CD14-positive monocyte (primary cell): Measurements from ENCODE around the gene NINL. TPM values are rescaled to one million over a fixed set of nuclear protein-coding genes. Genes with fewer than 3 reads are reported as not detected.
"Not testable (repeated sequence)": the region's sequence is repeated elsewhere in the genome, so short reads cannot be mapped to it uniquely, and the experiment has no call there.

Source experiments
- DNase-seq, 3 donors: peaks; one replicate each; pipeline ENCODE4 v3.0.0-alpha.2; 2011 to 2022
- H2AFZ ChIP-seq: 2 replicates; pipeline ENCODE4 v1.6.0; 2012; ENCODE audit warnings: mild to moderate bottlenecking, low read depth, low read length, inconsistent platforms; ENCODE audit not compliant: insufficient read depth, poor library complexity, severe bottlenecking
- H3K27ac ChIP-seq, 2 donors: 1 replicate in 1 of 2; 2 replicates in 1 of 2; pipeline ENCODE4 v1.5.1; 2012 to 2013; ENCODE audit warnings: low read length in 2 of 2, control low read depth in 1 of 2, inconsistent platforms in 1 of 2, low read depth in 1 of 2, mild to moderate bottlenecking in 1 of 2
- H3K27me3 ChIP-seq, 2 donors: one replicate each; pipeline versions ENCODE4 v1.6.0 to v1.6.1; 2011 to 2013; ENCODE audit warnings: low read length in 2 of 2; ENCODE audit not compliant: control insufficient read depth in 2 of 2, insufficient read depth in 2 of 2
- H3K36me3 ChIP-seq, 2 donors: replicated peaks in 1 of 2; 1 replicate in 1 of 2; 2 replicates in 1 of 2; pipeline versions ENCODE4 v1.5.1 to v1.6.1; 2012 to 2013; ENCODE audit warnings: low read length in 2 of 2, control low read depth in 1 of 2, inconsistent platforms in 1 of 2, mild to moderate bottlenecking in 1 of 2; ENCODE audit not compliant: insufficient read depth in 2 of 2, control insufficient read depth in 1 of 2
- H3K4me1 ChIP-seq, 2 donors: 1 replicate in 1 of 2; 2 replicates in 1 of 2; pipeline versions ENCODE4 v1.5.1 to v1.6.1; 2012 to 2013; ENCODE audit warnings: low read length in 2 of 2, control low read depth in 1 of 2, inconsistent platforms in 1 of 2, mild to moderate bottlenecking in 1 of 2, moderate library complexity in 1 of 2; ENCODE audit not compliant: insufficient read depth in 2 of 2, control insufficient read depth in 1 of 2
- H3K4me2 ChIP-seq: replicated peaks from 2 replicates; pipeline ENCODE3; 2012; ENCODE audit warnings: low read length, moderate library complexity, mild to moderate bottlenecking; ENCODE audit not compliant: poor library complexity, severe bottlenecking; ENCODE audit errors: extremely low read depth
- H3K4me3 ChIP-seq, 3 experiments: fragments of 200-600 bp in 1 of 3; sonication (generic) in 1 of 3; replicated peaks in 1 of 3; 1 replicate in 2 of 3; 2 replicates in 1 of 3; pipeline ENCODE4 v1.5.1; 2011 to 2013; ENCODE audit warnings: low read length in 3 of 3, mild to moderate bottlenecking in 3 of 3, control low read depth in 2 of 3, low read depth in 2 of 3, inconsistent platforms in 1 of 3, moderate library complexity in 1 of 3
- H3K79me2 ChIP-seq: 2 replicates; pipeline ENCODE4 v1.6.0; 2012; ENCODE audit warnings: mild to moderate bottlenecking, control low read depth, inconsistent platforms, low read length, moderate library complexity; ENCODE audit not compliant: insufficient read depth
- H3K9ac ChIP-seq: 2 replicates; pipeline ENCODE4 v1.6.0; 2017; ENCODE audit warnings: low read length, mild to moderate bottlenecking; ENCODE audit not compliant: insufficient read depth, poor library complexity, severe bottlenecking
- H3K9me3 ChIP-seq, 2 donors: replicated peaks in 1 of 2; 1 replicate in 1 of 2; 2 replicates in 1 of 2; pipeline versions ENCODE4 v1.5.1 to v1.6.1; 2012 to 2013; ENCODE audit warnings: low read length in 2 of 2, control low read depth in 1 of 2; ENCODE audit not compliant: control insufficient read depth in 1 of 2, insufficient read depth in 1 of 2
- H4K20me1 ChIP-seq: 2 replicates; pipeline ENCODE4 v1.6.0; 2012; ENCODE audit warnings: mild to moderate bottlenecking, low read length, control low read depth, moderate library complexity; ENCODE audit not compliant: insufficient read depth
- H3K27ac Mint-ChIP-seq, 7 donors: one replicate each; pipeline ENCODE4 v1.8.0; 2020; ENCODE audit warnings: mild to moderate bottlenecking in 7 of 7, mixed read lengths in 7 of 7, moderate library complexity in 6 of 7, inconsistent platforms in 2 of 7
- H3K27me3 Mint-ChIP-seq, 3 donors: one replicate each; pipeline ENCODE4 v1.8.0; 2021 to 2022; ENCODE audit warnings: low read depth in 3 of 3, mild to moderate bottlenecking in 3 of 3, mixed read lengths in 3 of 3, moderate library complexity in 3 of 3, inconsistent platforms in 1 of 3
- H3K36me3 Mint-ChIP-seq, 2 donors: one replicate each; pipeline ENCODE4 v1.8.0; 2020; ENCODE audit warnings: mixed read lengths in 2 of 2, inconsistent platforms in 1 of 2, mild to moderate bottlenecking in 1 of 2
- H3K4me1 Mint-ChIP-seq: one replicate; pipeline ENCODE4 v1.8.0; 2020; ENCODE audit warnings: mild to moderate bottlenecking, mixed read lengths
- H3K4me3 Mint-ChIP-seq, 2 donors: one replicate each; pipeline ENCODE4 v1.8.0; 2020; ENCODE audit warnings: mild to moderate bottlenecking in 2 of 2, mixed read lengths in 2 of 2, moderate library complexity in 1 of 2
- H3K9me3 Mint-ChIP-seq, 7 donors: one replicate each; pipeline ENCODE4 v1.8.0; 2020 to 2022; ENCODE audit warnings: mixed read lengths in 7 of 7, mild to moderate bottlenecking in 6 of 7, moderate library complexity in 6 of 7, inconsistent platforms in 2 of 7
- WGBS: methylation state at CpG from one replicate; pipeline ENCODE4 v1.1.5; 2013; ENCODE audit warnings: missing lambda C conversion rate; ENCODE audit not compliant: insufficient coverage; 5-methylcytosine and 5-hydroxymethylcytosine counted together
- intact Hi-C, 2 donors: fragments of 100-400 bp; cut with micrococcal nuclease; formaldehyde crosslinking; loops; one replicate each; pipeline versions ENCODE4 v1.15.0 to v1.15.1; 2023
- polyA plus RNA-seq, 3 donors: library from polyadenylated mRNA; depleted of rRNA in 1 of 3; unstranded in 2 of 3; stranded (reverse) in 1 of 3; fragments of 300-500 nt in 2 of 3; fragments of >200 nt in 1 of 3; fragmentation: Illumina TruSeq in 2 of 3; gene quantifications; 1 replicate in 2 of 3; 2 replicates in 1 of 3; pipeline ENCODE4 v1.2.3, GENCODE V29; 2012 to 2021
- TF ChIP-seq, protein P1 (sequence below): fragments of 200-600 bp; IDR thresholded peaks from one replicate; pipeline ENCODE4 v1.8.0; 2022; ENCODE audit warnings: antibody characterized with exemption, mild to moderate bottlenecking

The NINL gene
- polyA plus RNA-seq, 3 donors: 0.08 to 0.15 TPM; not detected in 1

DNA sequence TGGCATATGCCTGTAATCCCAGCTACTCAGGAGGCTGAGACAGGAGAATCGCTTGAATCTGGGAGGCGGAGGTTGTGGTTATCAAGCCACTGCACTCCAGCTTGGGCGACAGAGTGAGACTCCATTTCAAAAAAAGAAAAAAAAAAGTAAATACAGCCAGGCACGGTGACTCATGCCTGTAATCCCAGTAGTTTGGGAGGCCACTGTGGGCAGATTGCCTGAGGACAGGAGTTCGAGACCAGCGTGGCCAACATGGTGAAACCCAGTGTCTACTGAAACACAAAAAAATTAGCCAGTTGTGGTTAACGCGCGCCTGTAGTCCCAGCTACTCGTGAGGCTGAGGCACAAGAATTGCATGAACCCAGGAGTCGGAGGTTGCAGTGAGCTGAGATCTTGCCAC is 1.5 kb upstream of the NINL start:
- Histone ChIP-seq H3K27me3 (peaks cover 4 to 39% of the 10 kb centered on the region in 2 donors), H3K9ac (no peak overlapping the region), H3K4me2 (no peak overlapping the region), H3K36me3 (no peaks in the 10 kb centered on the region), H3K4me3 (no peak overlapping the region), H3K27ac (no peak overlapping the region), H2AFZ (no peak overlapping the region), H3K9me3 (peaks cover 0 to 8% of the 10 kb centered on the region in 2 donors), H3K4me1 (peaks cover 0 to 10% of the 10 kb centered on the region in 2 donors), H3K79me2 (no peaks in the 10 kb centered on the region), H4K20me1 (no peaks in the 10 kb centered on the region)
- DNase-seq: no peak
- Mint-ChIP-seq H3K36me3 (peaks cover 0 to 4% of the 10 kb centered on the region in 2 donors), H3K4me1 (peaks cover 5% of the 10 kb centered on the region), H3K4me3 (peak overlapping the region in 1 of 2 donors; percentile 21), H3K9me3 (peaks cover 0 to 19% (median 11%) of the 10 kb centered on the region in 7 donors), H3K27me3 (peaks cover 49 to 70% (median 55%) of the 10 kb centered on the region in 3 donors), H3K27ac (no peak overlapping the region)
- 91% methylated on average over 7 of the region's 11 CpGs for WGBS
- intact Hi-C loops: no loop called here
- TF ChIP-seq, protein P1, sequence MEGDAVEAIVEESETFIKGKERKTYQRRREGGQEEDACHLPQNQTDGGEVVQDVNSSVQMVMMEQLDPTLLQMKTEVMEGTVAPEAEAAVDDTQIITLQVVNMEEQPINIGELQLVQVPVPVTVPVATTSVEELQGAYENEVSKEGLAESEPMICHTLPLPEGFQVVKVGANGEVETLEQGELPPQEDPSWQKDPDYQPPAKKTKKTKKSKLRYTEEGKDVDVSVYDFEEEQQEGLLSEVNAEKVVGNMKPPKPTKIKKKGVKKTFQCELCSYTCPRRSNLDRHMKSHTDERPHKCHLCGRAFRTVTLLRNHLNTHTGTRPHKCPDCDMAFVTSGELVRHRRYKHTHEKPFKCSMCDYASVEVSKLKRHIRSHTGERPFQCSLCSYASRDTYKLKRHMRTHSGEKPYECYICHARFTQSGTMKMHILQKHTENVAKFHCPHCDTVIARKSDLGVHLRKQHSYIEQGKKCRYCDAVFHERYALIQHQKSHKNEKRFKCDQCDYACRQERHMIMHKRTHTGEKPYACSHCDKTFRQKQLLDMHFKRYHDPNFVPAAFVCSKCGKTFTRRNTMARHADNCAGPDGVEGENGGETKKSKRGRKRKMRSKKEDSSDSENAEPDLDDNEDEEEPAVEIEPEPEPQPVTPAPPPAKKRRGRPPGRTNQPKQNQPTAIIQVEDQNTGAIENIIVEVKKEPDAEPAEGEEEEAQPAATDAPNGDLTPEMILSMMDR: no peak

DNA sequence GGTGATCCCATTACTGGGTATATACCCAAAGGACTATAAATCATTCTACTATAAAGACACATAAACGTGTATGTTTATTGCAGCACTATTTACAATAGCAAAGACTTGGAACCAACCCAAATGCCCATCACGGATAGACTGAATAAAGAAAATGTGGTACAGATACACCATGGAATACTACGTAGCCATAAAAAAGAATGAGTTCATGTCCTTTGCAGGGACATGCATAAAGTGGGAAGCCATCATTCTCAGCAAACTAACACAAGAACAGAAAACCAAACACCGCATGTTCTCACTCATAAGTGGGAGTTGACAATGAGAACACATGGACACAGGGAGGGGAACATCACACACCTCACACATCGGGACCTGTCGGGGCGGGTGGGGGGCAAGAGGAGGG is 1.7 kb downstream of the NINL start:
- H3K36me3 ChIP-seq, H3K4me2 ChIP-seq, H3K4me1 Mint-ChIP-seq, intact Hi-C loops, H3K27ac Mint-ChIP-seq, H3K9ac ChIP-seq, H3K79me2 ChIP-seq, DNase-seq, H3K36me3 Mint-ChIP-seq, H3K27ac ChIP-seq, H2AFZ ChIP-seq, H3K4me3 ChIP-seq, H4K20me1 ChIP-seq, H3K9me3 ChIP-seq: not testable (repeated sequence)
- Mint-ChIP-seq H3K9me3 (peaks cover 0 to 18% (median 11%) of the 10 kb centered on the region in 7 donors), H3K27me3 (peaks cover 46 to 75% (median 62%) of the 10 kb centered on the region in 3 donors), H3K4me3 (peak overlapping the region in 1 of 2 donors; percentile 84)
- peaks cover 0 to 10% of the 10 kb centered on the region in 2 donors for H3K4me1 ChIP-seq
- no CpG with 5 or more reads among the region's 7 CpGs for WGBS
- peaks cover 4 to 39% of the 10 kb centered on the region in 2 donors for H3K27me3 ChIP-seq
